Hematopoietic multipotent progenitor cell (in vitro differentiated cells): Measurements from ENCODE around the gene MADCAM1. TPM values are rescaled to one million over a fixed set of nuclear protein-coding genes. Genes with fewer than 3 reads are reported as not detected.

Experiments used
- DNase-seq, 3 donors: peaks; one replicate each; pipeline ENCODE4 v3.0.0-alpha.2; 2011 to 2015; ENCODE audit warnings: low read depth in 2 of 3, low spot score in 2 of 3
- total RNA-seq: library from RNA; depleted of rRNA; stranded (reverse); fragments of >200 nt; gene quantifications from one replicate; pipeline ENCODE4 v1.2.3, GENCODE V29; 2012

The MADCAM1 gene
- total RNA-seq, 1 donor, result 0.27 TPM

GRCh38 chr19:531009-531752 lies 34.9 kb downstream of the MADCAM1 start:
- peak; percentile 87 to 94 (median 90) for DNase-seq

GRCh38 chr19:531753-532560 lies 35.7 kb downstream of the MADCAM1 start, which contains the start of gene CDC34:
CDC34 (plus strand) TSS chr19:531760; CDS start chr19:531932, 172 bp downstream.
- DNase-seq, result peak in 1 of 3 donors; percentile 19

- DNase-seq, result peak in 2 of 3 donors; percentile 69 to 75
These were observed 36.5 kb downstream of the MADCAM1 start for GRCh38 chr19:532561-533363.

GRCh38 chr19:533364-534058 lies 37.2 kb downstream of the MADCAM1 start:
- no peak for DNase-seq

- DNase-seq, result no peak
These were observed 37.8 kb downstream of the MADCAM1 start for GRCh38 chr19:534088-534487.

- no peak for DNase-seq
These were observed 38.9 kb downstream of the MADCAM1 start for GRCh38 chr19:535017-535835.

- DNase-seq, result no peak
These were observed 40.0 kb downstream of the MADCAM1 start for GRCh38 chr19:536031-536880.

GRCh38 chr19:536881-537404 lies 40.7 kb downstream of the MADCAM1 start:
- no peak for DNase-seq

GRCh38 chr19:538641-539428 lies 42.5 kb downstream of the MADCAM1 start:
- DNase-seq, result no peak

GRCh38 chr19:539429-540030 lies 43.2 kb downstream of the MADCAM1 start:
- DNase-seq, result no peak

- no peak for DNase-seq
These were observed 44.8 kb downstream of the MADCAM1 start for GRCh38 chr19:540867-541637.

- DNase-seq, result no peak
These were observed 45.4 kb downstream of the MADCAM1 start for GRCh38 chr19:541699-542098.

- no peak for DNase-seq
These were observed 46.0 kb downstream of the MADCAM1 start for GRCh38 chr19:542173-542866.

- DNase-seq, result peak in 2 of 3 donors; percentile 32 to 49
These were observed 47.8 kb downstream of the MADCAM1 start, which contains the start of gene GZMM for GRCh38 chr19:543910-544608. GZMM (plus strand) TSS chr19:544053; CDS start chr19:544072, 19 bp downstream.

- no peak for DNase-seq
These were observed 50.8 kb downstream of the MADCAM1 start for GRCh38 chr19:547117-547516.
